Activated B cell treated with CpG ODN at 0.5 μM for 24 hours (primary cell): ENCODE data around the gene BRF1. TPM values are rescaled to one million over a fixed set of nuclear protein-coding genes. Genes with fewer than 3 reads are reported as not detected.

ENCODE experiments used
- ATAC-seq: fragments of 200-7000 bp; cut with Tn5 transposase; one replicate; pipeline ENCODE4 v1.10.0; 2021; ENCODE audit warnings: low read depth, mild to moderate bottlenecking, moderate library complexity
- CTCF ChIA-PET: fragments of 350-600 bp; sonication (Branson Sonifier 250); formaldehyde crosslinking; loops from one replicate; lab custom pipeline; 2021; ENCODE audit warnings: antibody characterized with exemption; lab: Charles Lee
- POLR2A ChIA-PET: fragments of 350-600 bp; sonication (Branson Sonifier 250); formaldehyde crosslinking; loops from one replicate; lab custom pipeline; 2021; ENCODE audit warnings: antibody characterized with exemption; lab: Charles Lee
- DNase-seq: peaks from one replicate; pipeline ENCODE4 v3.0.0; 2022
- H3K27ac Mint-ChIP-seq: one replicate; pipeline ENCODE4 v1.8.0; 2020; ENCODE audit warnings: mixed read lengths
- H3K27me3 Mint-ChIP-seq: one replicate; pipeline ENCODE4 v1.8.0; 2021; ENCODE audit warnings: mixed read lengths
- H3K36me3 Mint-ChIP-seq: one replicate; pipeline ENCODE4 v1.8.0; 2021; ENCODE audit warnings: low read depth, mixed read lengths
- H3K4me1 Mint-ChIP-seq: one replicate; pipeline ENCODE4 v1.8.0; 2021; ENCODE audit warnings: mixed read lengths
- H3K4me3 Mint-ChIP-seq: one replicate; pipeline ENCODE4 v1.8.0; 2020; ENCODE audit warnings: mild to moderate bottlenecking, mixed read lengths
- H3K9me3 Mint-ChIP-seq: one replicate; pipeline ENCODE4 v1.8.0; 2020; ENCODE audit warnings: mixed read lengths
- intact Hi-C: fragments of 100-400 bp; cut with micrococcal nuclease; formaldehyde crosslinking; loops from one replicate; pipeline ENCODE4 v1.15.1; 2024
- total RNA-seq: library from RNA; stranded (reverse); gene quantifications from 2 replicates; pipeline ENCODE4 v1.2.3, GENCODE V29; 2022
- TF ChIP-seq, protein P1 (sequence below): fragments of 200-600 bp; IDR thresholded peaks from one replicate; pipeline ENCODE4 v1.8.0; 2022; ENCODE audit warnings: antibody characterized with exemption, mild to moderate bottlenecking

BRF1 gene
- total RNA-seq, 1 donor from 2014 or later = 32.8 TPM

DNA sequence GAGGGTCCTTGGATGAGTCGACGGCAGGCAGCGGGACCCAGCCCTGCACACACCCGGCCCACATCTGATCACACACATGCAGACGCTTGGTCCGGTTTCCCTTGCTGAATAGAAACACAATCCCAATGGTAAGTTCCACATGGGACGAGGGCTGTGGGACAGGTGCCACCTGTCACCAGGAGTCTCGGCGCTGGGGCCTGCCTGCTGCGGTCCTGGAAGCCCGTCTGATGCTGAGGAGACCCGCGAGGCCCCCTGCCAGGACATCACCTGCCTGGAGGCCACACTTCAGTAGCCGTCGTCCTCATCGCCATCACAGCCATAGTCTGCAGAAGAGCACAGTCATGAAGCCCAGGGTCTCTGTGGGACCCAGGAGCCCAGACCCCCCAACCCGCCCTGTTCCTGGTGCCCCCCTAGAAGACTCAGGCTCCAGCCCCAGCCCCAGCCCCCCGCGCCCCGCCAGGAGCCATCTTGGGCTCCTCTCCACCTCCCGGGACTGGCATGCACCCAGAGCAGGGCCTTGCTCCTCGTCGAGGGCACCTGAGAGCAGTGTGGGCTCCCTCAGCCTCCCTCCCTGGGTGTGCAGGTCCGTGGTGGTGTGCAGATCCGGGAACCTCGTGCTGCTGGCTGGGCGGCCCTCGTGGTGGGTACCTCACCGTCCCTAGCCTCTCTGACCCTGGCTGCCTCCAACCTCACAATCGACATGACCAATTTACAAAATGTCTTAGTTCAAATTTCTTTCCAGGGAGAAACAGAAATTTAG lies 90.4 kb downstream of the BRF1 start:
- ChIA-PET CTCF (no interaction called here), POLR2A (interaction anchor here (0.6 kb wide), 1 partner anchor 80 kb away, joined by 4 read pairs; no protein-coding TSS in a partner anchor)
- Mint-ChIP-seq H3K9me3 (no peaks in the 10 kb centered on the region), H3K27ac (no peak overlapping the region), H3K36me3 (peaks cover 28% of the 10 kb centered on the region), H3K4me1 (no peaks in the 10 kb centered on the region), H3K27me3 (no peaks in the 10 kb centered on the region), H3K4me3 (no peak overlapping the region)
- TF ChIP-seq, protein P1, sequence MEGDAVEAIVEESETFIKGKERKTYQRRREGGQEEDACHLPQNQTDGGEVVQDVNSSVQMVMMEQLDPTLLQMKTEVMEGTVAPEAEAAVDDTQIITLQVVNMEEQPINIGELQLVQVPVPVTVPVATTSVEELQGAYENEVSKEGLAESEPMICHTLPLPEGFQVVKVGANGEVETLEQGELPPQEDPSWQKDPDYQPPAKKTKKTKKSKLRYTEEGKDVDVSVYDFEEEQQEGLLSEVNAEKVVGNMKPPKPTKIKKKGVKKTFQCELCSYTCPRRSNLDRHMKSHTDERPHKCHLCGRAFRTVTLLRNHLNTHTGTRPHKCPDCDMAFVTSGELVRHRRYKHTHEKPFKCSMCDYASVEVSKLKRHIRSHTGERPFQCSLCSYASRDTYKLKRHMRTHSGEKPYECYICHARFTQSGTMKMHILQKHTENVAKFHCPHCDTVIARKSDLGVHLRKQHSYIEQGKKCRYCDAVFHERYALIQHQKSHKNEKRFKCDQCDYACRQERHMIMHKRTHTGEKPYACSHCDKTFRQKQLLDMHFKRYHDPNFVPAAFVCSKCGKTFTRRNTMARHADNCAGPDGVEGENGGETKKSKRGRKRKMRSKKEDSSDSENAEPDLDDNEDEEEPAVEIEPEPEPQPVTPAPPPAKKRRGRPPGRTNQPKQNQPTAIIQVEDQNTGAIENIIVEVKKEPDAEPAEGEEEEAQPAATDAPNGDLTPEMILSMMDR = no peak
- intact Hi-C loops = no loop called here
- DNase-seq = no peak
- ATAC-seq = no peak

DNA sequence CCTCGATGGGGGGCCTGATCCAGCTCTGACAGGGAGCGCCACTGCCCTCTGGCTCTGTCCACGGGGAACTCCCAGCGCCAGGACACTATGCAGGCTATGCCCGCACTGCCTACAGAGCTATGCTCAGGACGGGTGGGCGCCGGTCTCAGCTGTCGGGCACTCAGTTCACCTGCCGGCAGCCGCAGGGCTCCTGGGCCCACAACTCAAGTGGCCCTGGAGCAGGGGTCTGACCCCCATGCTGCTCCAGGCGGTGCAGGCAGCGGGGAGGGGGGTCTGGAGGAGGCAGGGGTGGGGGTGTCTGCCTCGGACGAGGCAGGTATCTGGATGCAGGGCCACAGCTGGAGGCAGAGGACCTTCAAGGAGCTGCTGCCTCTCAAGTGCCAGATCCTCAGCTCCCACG lies 91.2 kb downstream of the BRF1 start:
- ChIA-PET POLR2A (interaction anchor here (0.6 kb wide), 1 partner anchor 79 kb away, joined by 4 read pairs; no protein-coding TSS in a partner anchor), CTCF (no interaction called here)
- TF ChIP-seq, protein P1 = no peak
- peaks cover 5% of the 10 kb centered on the region for H3K4me1 Mint-ChIP-seq
- no peaks in the 10 kb centered on the region for H3K27me3 Mint-ChIP-seq
- ATAC-seq (no peak), DNase-seq (no peak)
- intact Hi-C loops = no loop called here
- no peaks in the 10 kb centered on the region for H3K9me3 Mint-ChIP-seq
- no peak overlapping the region for H3K4me3 Mint-ChIP-seq
- peaks cover 23% of the 10 kb centered on the region for H3K36me3 Mint-ChIP-seq
- H3K27ac Mint-ChIP-seq = no peak overlapping the region

DNA sequence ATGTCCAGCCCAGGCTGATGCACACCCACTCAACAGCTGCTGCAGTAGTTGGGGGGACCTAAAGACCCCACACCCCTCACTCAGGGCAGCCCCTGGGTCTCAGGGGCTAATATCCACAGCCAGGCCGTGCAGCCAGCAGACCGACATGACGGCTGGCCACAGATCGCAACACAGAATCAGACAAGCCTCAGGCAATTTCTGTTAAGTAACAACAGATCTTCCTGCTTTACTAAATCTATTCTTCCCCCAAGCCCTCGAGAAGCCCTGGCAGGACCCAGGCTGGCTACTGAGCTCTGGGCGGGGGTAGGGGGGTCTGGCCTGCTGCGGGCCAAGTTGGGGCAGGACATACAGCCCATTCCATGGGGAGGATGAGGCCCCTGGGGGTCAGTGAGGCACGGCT lies 91.7 kb downstream of the BRF1 start:
- Mint-ChIP-seq H3K27me3 (no peaks in the 10 kb centered on the region), H3K4me3 (no peak overlapping the region), H3K9me3 (no peaks in the 10 kb centered on the region), H3K4me1 (peaks cover 6% of the 10 kb centered on the region), H3K27ac (no peak overlapping the region), H3K36me3 (peaks cover 23% of the 10 kb centered on the region)
- CTCF ChIA-PET = no interaction called here
- no peak for ATAC-seq
- TF ChIP-seq, protein P1 = no peak
- intact Hi-C loops = no loop called here
- no peak for DNase-seq
- POLR2A ChIA-PET = no interaction called here

DNA sequence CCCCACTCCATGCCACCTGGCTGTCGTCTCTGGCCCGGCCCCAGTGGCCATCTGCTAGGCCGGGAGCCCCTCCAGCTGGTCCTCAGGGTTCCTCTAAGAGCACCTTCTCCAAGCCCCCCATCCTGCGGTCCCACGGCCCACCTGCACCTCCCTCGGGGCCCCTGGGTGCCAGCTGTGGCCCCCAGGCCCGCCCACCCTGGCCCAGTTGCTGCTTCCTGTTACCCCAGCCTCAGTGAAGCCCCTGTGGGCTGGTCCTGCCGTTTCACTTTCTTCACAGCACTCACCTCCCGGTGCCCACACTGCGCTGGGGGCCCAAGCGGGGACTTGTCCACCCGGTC lies 92.1 kb downstream of the BRF1 start:
- Mint-ChIP-seq H3K4me3 (no peak overlapping the region), H3K36me3 (peaks cover 23% of the 10 kb centered on the region), H3K9me3 (no peaks in the 10 kb centered on the region), H3K27me3 (no peaks in the 10 kb centered on the region), H3K4me1 (peaks cover 6% of the 10 kb centered on the region), H3K27ac (no peak overlapping the region)
- ATAC-seq = no peak
- no peak for DNase-seq
- POLR2A ChIA-PET = no interaction called here
- intact Hi-C loops = no loop called here
- TF ChIP-seq, protein P1 = no peak
- CTCF ChIA-PET = no interaction called here

DNA sequence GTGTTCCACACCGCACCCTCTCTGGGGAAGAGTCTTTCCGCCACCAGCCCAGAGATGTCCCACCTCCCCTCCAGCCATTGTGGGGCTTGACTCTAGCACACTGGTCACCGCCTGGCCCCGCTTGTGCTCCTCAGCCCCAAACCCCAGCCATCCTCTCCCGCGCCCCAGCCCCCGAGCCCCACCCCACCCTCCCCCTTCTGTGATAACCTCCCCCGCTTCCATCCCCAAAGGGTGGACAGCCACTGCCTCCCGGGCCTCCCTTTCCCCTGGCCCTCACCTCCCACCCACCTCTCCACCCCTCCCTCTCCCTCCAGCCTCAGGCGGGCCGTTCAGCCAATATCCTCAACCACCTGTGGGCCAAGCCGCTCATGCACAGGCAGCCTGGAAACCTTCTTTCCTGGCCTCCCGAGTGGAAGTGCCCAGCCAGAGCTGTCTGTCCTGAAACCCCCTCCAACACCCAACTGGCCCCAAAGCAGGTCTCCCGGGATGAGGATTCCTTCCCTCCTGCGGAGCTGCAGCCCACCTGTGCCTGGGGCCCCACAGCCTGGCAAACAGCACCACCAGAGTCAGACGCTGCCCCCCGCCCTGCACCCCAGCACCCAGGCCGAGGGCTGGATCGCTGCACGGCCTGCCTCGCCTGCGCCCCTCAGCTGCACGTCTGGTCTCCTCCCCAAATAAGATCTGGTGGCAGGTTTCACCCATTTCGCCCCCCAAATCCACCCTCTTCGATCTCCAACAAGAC lies 92.6 kb downstream of the BRF1 start:
- Mint-ChIP-seq H3K4me1 (peaks cover 6% of the 10 kb centered on the region), H3K9me3 (no peaks in the 10 kb centered on the region), H3K27me3 (no peaks in the 10 kb centered on the region), H3K36me3 (peaks cover 19% of the 10 kb centered on the region), H3K27ac (no peak overlapping the region), H3K4me3 (no peak overlapping the region)
- ChIA-PET CTCF (no interaction called here), POLR2A (no interaction called here)
- DNase-seq = no peak
- ATAC-seq = no peak
- TF ChIP-seq, protein P1 = no peak
- intact Hi-C loops = no loop called here
